ENCODE data around the gene WDPCP. TPM values are rescaled to one million over a fixed set of nuclear protein-coding genes. Genes with fewer than 3 reads are reported as not detected.
"Not testable (repeated sequence)": the region's sequence is repeated elsewhere in the genome, so short reads cannot be mapped to it uniquely, and the experiment has no call there.

WDPCP gene
- total RNA-seq, 2 experiments from 2014 or later, result 4.9 to 6.3 TPM

- no peak overlapping the region for H3K27ac Mint-ChIP-seq
- peaks cover 4% of the 10 kb centered on the region for H3K9me3 Mint-ChIP-seq
- peaks cover 5% of the 10 kb centered on the region for H3K36me3 Mint-ChIP-seq (ENCODE audit: low read depth)
- H3K4me3 Mint-ChIP-seq, result no peak overlapping the region
- CTCF ChIA-PET, result interaction anchor here (1.1 kb wide), 1 partner anchor 21 kb away, joined by 3 read pairs; no protein-coding TSS in a partner anchor
- H3K4me1 Mint-ChIP-seq, result no peaks in the 10 kb centered on the region
- POLR2A ChIA-PET, result no interaction called here
- no peak for DNase-seq
- H3K27me3 Mint-ChIP-seq, result no peaks in the 10 kb centered on the region
Measured at GRCh38 chr2:63403820-63404219, 184.5 kb downstream of the WDPCP start.

GRCh38 chr2:63402889-63403288 is 185.4 kb downstream of the WDPCP start:
- H3K4me1 Mint-ChIP-seq; H3K27ac Mint-ChIP-seq; H3K9me3 Mint-ChIP-seq; POLR2A ChIA-PET; DNase-seq; CTCF ChIA-PET; H3K36me3 Mint-ChIP-seq (ENCODE audit: low read depth); H3K4me3 Mint-ChIP-seq; H3K27me3 Mint-ChIP-seq: not testable (repeated sequence)

GRCh38 chr2:63399156-63399555 is 189.1 kb downstream of the WDPCP start:
- POLR2A ChIA-PET, result no interaction called here
- H3K36me3 Mint-ChIP-seq (ENCODE audit: low read depth), result peaks cover 5% of the 10 kb centered on the region
- H3K27me3 Mint-ChIP-seq, result no peaks in the 10 kb centered on the region
- no peaks in the 10 kb centered on the region for H3K4me1 Mint-ChIP-seq
- CTCF ChIA-PET, result interaction anchor here (0.9 kb wide), 1 partner anchor 26 kb away, joined by 3 read pairs; no protein-coding TSS in a partner anchor
- H3K4me3 Mint-ChIP-seq, result no peak overlapping the region
- DNase-seq, result no peak
- peaks cover 4% of the 10 kb centered on the region for H3K9me3 Mint-ChIP-seq
- no peak overlapping the region for H3K27ac Mint-ChIP-seq

- no peaks in the 10 kb centered on the region for H3K4me1 Mint-ChIP-seq
- no peak overlapping the region for H3K4me3 Mint-ChIP-seq
- no peaks in the 10 kb centered on the region for H3K27me3 Mint-ChIP-seq
- H3K27ac Mint-ChIP-seq, result no peak overlapping the region
- peaks cover 2% of the 10 kb centered on the region for H3K36me3 Mint-ChIP-seq (ENCODE audit: low read depth)
- CTCF ChIA-PET, result no interaction called here
- no peaks in the 10 kb centered on the region for H3K9me3 Mint-ChIP-seq
- POLR2A ChIA-PET, result no interaction called here
- no peak for DNase-seq
Measured at GRCh38 chr2:63379451-63379850, 208.8 kb downstream of the WDPCP start.

- ChIA-PET CTCF (no interaction called here), POLR2A (no interaction called here)
- Mint-ChIP-seq H3K27me3 (no peaks in the 10 kb centered on the region), H3K4me3 (no peak overlapping the region), H3K36me3 (ENCODE audit: low read depth) (peaks cover 2% of the 10 kb centered on the region), H3K27ac (no peak overlapping the region), H3K9me3 (no peaks in the 10 kb centered on the region), H3K4me1 (no peaks in the 10 kb centered on the region)
- DNase-seq, result no peak
Measured at GRCh38 chr2:63378589-63378988, 209.7 kb downstream of the WDPCP start.

GRCh38 chr2:63374341-63374740 is 213.9 kb downstream of the WDPCP start:
- no peak for DNase-seq
- Mint-ChIP-seq H3K36me3 (ENCODE audit: low read depth) (no peaks in the 10 kb centered on the region), H3K4me1 (no peaks in the 10 kb centered on the region), H3K9me3 (no peaks in the 10 kb centered on the region), H3K27me3 (no peaks in the 10 kb centered on the region), H3K4me3 (no peak overlapping the region), H3K27ac (no peak overlapping the region)
- ChIA-PET CTCF (no interaction called here), POLR2A (no interaction called here)

GRCh38 chr2:63372549-63372948 is 215.7 kb downstream of the WDPCP start:
- H3K4me1 Mint-ChIP-seq, result no peaks in the 10 kb centered on the region
- CTCF ChIA-PET, result no interaction called here
- H3K9me3 Mint-ChIP-seq, result no peaks in the 10 kb centered on the region
- no peak overlapping the region for H3K4me3 Mint-ChIP-seq
- no peaks in the 10 kb centered on the region for H3K36me3 Mint-ChIP-seq (ENCODE audit: low read depth)
- no peak overlapping the region for H3K27ac Mint-ChIP-seq
- no peaks in the 10 kb centered on the region for H3K27me3 Mint-ChIP-seq
- no peak for DNase-seq
- POLR2A ChIA-PET, result no interaction called here

GRCh38 chr2:63369146-63369545 is 219.1 kb downstream of the WDPCP start:
- Mint-ChIP-seq H3K27me3 (no peaks in the 10 kb centered on the region), H3K9me3 (no peaks in the 10 kb centered on the region), H3K27ac (no peak overlapping the region), H3K4me3 (no peak overlapping the region), H3K4me1 (no peaks in the 10 kb centered on the region), H3K36me3 (ENCODE audit: low read depth) (no peaks in the 10 kb centered on the region)
- ChIA-PET CTCF (interaction anchor here (1.1 kb wide), 1 partner anchor 9 kb away, joined by 3 read pairs; no protein-coding TSS in a partner anchor), POLR2A (no interaction called here)
- no peak for DNase-seq

- ChIA-PET POLR2A (no interaction called here), CTCF (no interaction called here)
- DNase-seq, result no peak
- Mint-ChIP-seq H3K4me3 (no peak overlapping the region), H3K4me1 (peaks cover 4% of the 10 kb centered on the region), H3K27me3 (no peaks in the 10 kb centered on the region), H3K27ac (no peak overlapping the region), H3K9me3 (no peaks in the 10 kb centered on the region), H3K36me3 (ENCODE audit: low read depth) (no peaks in the 10 kb centered on the region)
Measured at GRCh38 chr2:63364866-63365265, 223.4 kb downstream of the WDPCP start.

GRCh38 chr2:63357722-63358121 is 230.6 kb downstream of the WDPCP start:
- H3K27ac Mint-ChIP-seq; H3K36me3 Mint-ChIP-seq (ENCODE audit: low read depth); H3K27me3 Mint-ChIP-seq; DNase-seq; CTCF ChIA-PET; POLR2A ChIA-PET; H3K4me1 Mint-ChIP-seq; H3K4me3 Mint-ChIP-seq: not testable (repeated sequence)
- H3K9me3 Mint-ChIP-seq, result peaks cover 15% of the 10 kb centered on the region

- ChIA-PET CTCF (interaction anchor here (0.6 kb wide), 1 partner anchor 747 kb away, joined by 3 read pairs; no protein-coding TSS in a partner anchor), POLR2A (no interaction called here)
- Mint-ChIP-seq H3K27me3 (no peaks in the 10 kb centered on the region), H3K4me3 (no peak overlapping the region), H3K4me1 (no peaks in the 10 kb centered on the region), H3K9me3 (peaks cover 15% of the 10 kb centered on the region), H3K36me3 (ENCODE audit: low read depth) (no peaks in the 10 kb centered on the region), H3K27ac (no peak overlapping the region)
- DNase-seq, result no peak
Measured at GRCh38 chr2:63347361-63347760, 240.9 kb downstream of the WDPCP start.

- POLR2A ChIA-PET, result no interaction called here
- H3K27me3 Mint-ChIP-seq, result no peaks in the 10 kb centered on the region
Measured at GRCh38 chr2:63346411-63346810, 241.9 kb downstream of the WDPCP start.

GRCh38 chr2:63345285-63345633 is 243.0 kb downstream of the WDPCP start:
- ChIA-PET POLR2A (no interaction called here), CTCF (no interaction called here)
- no peak for DNase-seq
- Mint-ChIP-seq H3K4me3 (no peak overlapping the region), H3K9me3 (peaks cover 12% of the 10 kb centered on the region), H3K27me3 (no peaks in the 10 kb centered on the region), H3K4me1 (no peaks in the 10 kb centered on the region), H3K27ac (no peak overlapping the region), H3K36me3 (ENCODE audit: low read depth) (no peaks in the 10 kb centered on the region)

More at GRCh38 chr2:63346411-63346810, 241.9 kb downstream of the WDPCP start:
- DNase-seq, result no peak
- CTCF ChIA-PET, result no interaction called here
- Mint-ChIP-seq H3K4me3 (no peak overlapping the region), H3K4me1 (no peaks in the 10 kb centered on the region), H3K36me3 (ENCODE audit: low read depth) (no peaks in the 10 kb centered on the region), H3K27ac (no peak overlapping the region), H3K9me3 (peaks cover 15% of the 10 kb centered on the region)

GRCh38 chr2:63344575-63345284 is 243.5 kb downstream of the WDPCP start:
- Mint-ChIP-seq H3K27me3 (no peaks in the 10 kb centered on the region), H3K4me3 (no peak overlapping the region), H3K27ac (no peak overlapping the region), H3K36me3 (ENCODE audit: low read depth) (no peaks in the 10 kb centered on the region), H3K4me1 (no peaks in the 10 kb centered on the region), H3K9me3 (peaks cover 6% of the 10 kb centered on the region)
- DNase-seq, result no peak
- ChIA-PET CTCF (no interaction called here), POLR2A (no interaction called here)

All from activated CD4-positive, alpha-beta memory T cell treated with anti-CD3 and anti-CD28 coated beads, Interleukin-2, amount 10 ng/mL, durations not matched to agents 7 days and 5 days (primary cell).